IMR-90 (cell line): Measurements from ENCODE around the gene C1QTNF5. TPM values are rescaled to one million over a fixed set of nuclear protein-coding genes. Genes with fewer than 3 reads are reported as not detected.
A peak's percentile ranks its signal among the peaks of the same experiment; 100 is the strongest.

Source experiments
- ATAC-seq: fragments of 200-7000 bp; cut with Tn5 transposase; 2 replicates; pipeline ENCODE4 v1.9.1; 2020; ENCODE audit warnings: low read depth, mild to moderate bottlenecking, moderate library complexity
- BruUV-seq: library from RNA; stranded (reverse); fragments of 400-500 nt; replicated peaks from 2 replicates; lab custom pipeline; 2021; lab: Mats Ljungman, UMichigan
- CTCF ChIA-PET: fragments of 300-600 bp; formaldehyde crosslinking; extraction: SDS; loops from one replicate; lab custom pipeline; 2021; ENCODE audit warnings: antibody characterized with exemption; lab: Yijun Ruan, JAX
- POLR2A ChIA-PET: fragments of 300-600 bp; sonication (Branson Sonifier 250); formaldehyde crosslinking; loops from one replicate; lab custom pipeline; 2022; ENCODE audit warnings: antibody characterized with exemption; ENCODE audit not compliant: unreplicated experiment; lab: Charles Lee
- DNase-seq: peaks from one replicate; pipeline ENCODE4 v3.0.0; 2013
- H2AFZ ChIP-seq: replicated peaks from 2 replicates; pipeline ENCODE3; 2013; ENCODE audit warnings: low read length, mild to moderate bottlenecking; ENCODE audit not compliant: poor library complexity
- H2AK5ac ChIP-seq: 2 replicates; pipeline ENCODE4 v1.6.1; 2013; ENCODE audit warnings: low read depth, low read length, inconsistent platforms
- H2AK9ac ChIP-seq: replicated peaks from 2 replicates; pipeline ENCODE3; 2013; ENCODE audit warnings: mild to moderate bottlenecking, low read depth, low read length, moderate library complexity; ENCODE audit not compliant: poor library complexity
- H2BK120ac ChIP-seq: 2 replicates; pipeline ENCODE4 v1.6.1; 2013; ENCODE audit warnings: low read depth, low read length, inconsistent platforms
- H2BK15ac ChIP-seq: 3 replicates; pipeline ENCODE4 v1.6.1; 2013; ENCODE audit warnings: low read depth, low read length, inconsistent platforms
- H2BK20ac ChIP-seq: 2 replicates; pipeline ENCODE4 v1.6.1; 2013; ENCODE audit warnings: low read depth, mild to moderate bottlenecking, inconsistent platforms, low read length, moderate library complexity
- H2BK5ac ChIP-seq: 2 replicates; pipeline ENCODE4 v1.6.1; 2013; ENCODE audit warnings: mild to moderate bottlenecking, low read depth, low read length, inconsistent platforms; ENCODE audit not compliant: poor library complexity, severe bottlenecking
- H3K14ac ChIP-seq: replicated peaks from 2 replicates; pipeline ENCODE4 v1.6.1; 2013; ENCODE audit warnings: low read depth, low read length, inconsistent platforms
- H3K18ac ChIP-seq: 2 replicates; pipeline ENCODE4 v1.6.1; 2013; ENCODE audit warnings: low read depth, low read length, control low read depth
- H3K23ac ChIP-seq: 2 replicates; pipeline ENCODE4 v1.6.1; 2013; ENCODE audit warnings: low read depth, low read length, inconsistent platforms
- H3K27ac ChIP-seq: 2 replicates; pipeline ENCODE4 v1.5.1; 2013; ENCODE audit warnings: mild to moderate bottlenecking, control low read depth, low read length; ENCODE audit not compliant: insufficient read depth
- H3K27me3 ChIP-seq: 2 replicates; pipeline ENCODE4 v1.6.1; 2013; ENCODE audit warnings: low read length; ENCODE audit not compliant: control insufficient read depth, insufficient read depth
- H3K36me3 ChIP-seq: 2 replicates; pipeline ENCODE4 v1.6.1; 2013; ENCODE audit warnings: low read length, mixed read lengths; ENCODE audit not compliant: control insufficient read depth, insufficient read depth
- H3K4ac ChIP-seq: 2 replicates; pipeline ENCODE4 v1.6.1; 2013; ENCODE audit warnings: low read depth, low read length, inconsistent platforms
- H3K4me1 ChIP-seq: 2 replicates; pipeline ENCODE4 v1.6.1; 2013; ENCODE audit warnings: low read length, mixed read lengths; ENCODE audit not compliant: control insufficient read depth, insufficient read depth
- H3K4me2 ChIP-seq: 2 replicates; pipeline ENCODE4 v1.6.1; 2013; ENCODE audit warnings: low read depth, mild to moderate bottlenecking, control low read depth, low read length, moderate library complexity
- H3K4me3 ChIP-seq: 2 replicates; pipeline ENCODE4 v1.5.1; 2013; ENCODE audit warnings: low read depth, mild to moderate bottlenecking, control low read depth, low read length, moderate library complexity; ENCODE audit not compliant: insufficient read depth
- H3K56ac ChIP-seq: 2 replicates; pipeline ENCODE4 v1.6.1; 2013; ENCODE audit warnings: low read length, inconsistent platforms; ENCODE audit not compliant: insufficient read depth; ENCODE audit errors: extremely low read depth
- H3K79me1 ChIP-seq, 2 experiments: 2 replicates each; pipeline ENCODE4 v1.6.1; 2013; ENCODE audit warnings: low read length in 2 of 2, inconsistent platforms in 1 of 2, low read depth in 1 of 2
- H3K9ac ChIP-seq: 2 replicates; pipeline ENCODE4 v1.6.1; 2013; ENCODE audit warnings: low read depth, low read length, control low read depth
- H3K9me1 ChIP-seq: 2 replicates; pipeline ENCODE4 v1.6.1; 2013; ENCODE audit warnings: low read length, inconsistent platforms; ENCODE audit not compliant: insufficient read depth
- H3K9me3 ChIP-seq: 2 replicates; pipeline ENCODE4 v1.6.1; 2013; ENCODE audit warnings: low read length; ENCODE audit not compliant: control insufficient read depth, insufficient read depth
- H4K20me1 ChIP-seq: 2 replicates; pipeline ENCODE4 v1.6.1; 2013; ENCODE audit warnings: low read length, inconsistent platforms; ENCODE audit not compliant: insufficient read depth
- H4K5ac ChIP-seq: 2 replicates; pipeline ENCODE4 v1.6.1; 2013; ENCODE audit warnings: mild to moderate bottlenecking, low read depth, low read length, control low read depth
- H4K8ac ChIP-seq, 2 experiments: 2 replicates each; pipeline ENCODE4 v1.6.1; 2013; ENCODE audit warnings: low read depth in 2 of 2, low read length in 2 of 2, control low read depth in 1 of 2, inconsistent platforms in 1 of 2
- H4K91ac ChIP-seq: 2 replicates; pipeline ENCODE4 v1.6.1; 2013; ENCODE audit warnings: low read depth, low read length, inconsistent platforms; ENCODE audit not compliant: insufficient read depth
- CHD1 ChIP-seq: IDR thresholded peaks from 2 replicates; pipeline ENCODE4 v1.6.1; 2012; ENCODE audit warnings: low read depth, low read length, improper control_type of control experiment
- MAFK ChIP-seq: IDR thresholded peaks from 2 replicates; pipeline ENCODE4 v1.6.1; 2012; ENCODE audit warnings: low read depth, low read length, improper control_type of control experiment
- MAZ ChIP-seq: IDR thresholded peaks from 2 replicates; pipeline ENCODE4 v1.6.1; 2012; ENCODE audit warnings: low read depth, mild to moderate bottlenecking, low read length, improper control_type of control experiment, moderate library complexity, borderline replicate concordance
- POLR2A ChIP-seq: IDR thresholded peaks from 2 replicates; pipeline ENCODE4 v1.6.1; 2012; ENCODE audit warnings: mild to moderate bottlenecking, low read depth, low read length
- RAD21 ChIP-seq: IDR thresholded peaks from 2 replicates; pipeline ENCODE4 v1.6.1; 2012; ENCODE audit warnings: low read length, improper control_type of control experiment
- RCOR1 ChIP-seq: IDR thresholded peaks from 2 replicates; pipeline ENCODE4 v1.6.1; 2012; ENCODE audit warnings: mild to moderate bottlenecking, low read length, improper control_type of control experiment; ENCODE audit not compliant: insufficient replicate concordance
- WGBS, 2 experiments: methylation state at CpG; one replicate each; pipeline versions ENCODE4 v1.1.5 to v1.1.7; 2013; ENCODE audit warnings: missing lambda C conversion rate in 2 of 2; ENCODE audit not compliant: insufficient read length in 1 of 2; ENCODE audit errors: extremely low coverage in 2 of 2; 5-methylcytosine and 5-hydroxymethylcytosine counted together
- dilution Hi-C: fragments of 300-500 bp; cut with HindIII; formaldehyde crosslinking; loops from one replicate; pipeline ENCODE4 v1.14.3; 2018; ENCODE audit warnings: low sequenced_read_pairs; ENCODE audit not compliant: unreplicated experiment
- in situ Hi-C: fragments of 300-500 bp; cut with MboI; formaldehyde crosslinking; loops from 3 replicates; pipeline ENCODE4 v1.14.3; 2019; ENCODE audit warnings: low sequenced_read_pairs, inconsistent platforms, mixed read lengths
- intact Hi-C: fragments of 100-400 bp; cut with micrococcal nuclease; formaldehyde crosslinking; loops from 2 replicates; pipeline ENCODE4 v1.10.0; 2022
- polyA plus RNA-seq, 3 experiments: library from polyadenylated mRNA; depleted of rRNA; stranded (reverse); fragments of >200 nt; gene quantifications; 2 replicates each; pipeline ENCODE4 v1.2.3, GENCODE V29; 2012; ENCODE audit warnings: low replicate concordance in 1 of 3
- total RNA-seq: library from RNA; depleted of rRNA; stranded (reverse); fragments of >200 nt; gene quantifications from 2 replicates; pipeline ENCODE4 v1.2.3, GENCODE V29; 2012
- TF ChIP-seq, protein P1 (sequence below): fragments of 150-350 bp; IDR thresholded peaks from 2 replicates; pipeline ENCODE4 v1.6.1; 2017; ENCODE audit warnings: mild to moderate bottlenecking, antibody characterized with exemption, low read length, low read depth
- TF ChIP-seq, protein P2 (sequence below): conservative IDR thresholded peaks from 2 replicates; pipeline ENCODE4 v1.5.1; 2012; ENCODE audit warnings: mild to moderate bottlenecking, low read depth, low read length, improper control_type of control experiment
- TF ChIP-seq, protein P3 (sequence below): fragments of 150-350 bp; IDR thresholded peaks from 2 replicates; pipeline ENCODE4 v1.6.1; 2016; ENCODE audit warnings: low read depth, mild to moderate bottlenecking, low read length, moderate library complexity, borderline replicate concordance

The C1QTNF5 gene
- total and polyA plus RNA-seq, 2 of the 4 experiments (the other 2 are of a cell fraction): 2.0 to 5.4 TPM

DNA sequence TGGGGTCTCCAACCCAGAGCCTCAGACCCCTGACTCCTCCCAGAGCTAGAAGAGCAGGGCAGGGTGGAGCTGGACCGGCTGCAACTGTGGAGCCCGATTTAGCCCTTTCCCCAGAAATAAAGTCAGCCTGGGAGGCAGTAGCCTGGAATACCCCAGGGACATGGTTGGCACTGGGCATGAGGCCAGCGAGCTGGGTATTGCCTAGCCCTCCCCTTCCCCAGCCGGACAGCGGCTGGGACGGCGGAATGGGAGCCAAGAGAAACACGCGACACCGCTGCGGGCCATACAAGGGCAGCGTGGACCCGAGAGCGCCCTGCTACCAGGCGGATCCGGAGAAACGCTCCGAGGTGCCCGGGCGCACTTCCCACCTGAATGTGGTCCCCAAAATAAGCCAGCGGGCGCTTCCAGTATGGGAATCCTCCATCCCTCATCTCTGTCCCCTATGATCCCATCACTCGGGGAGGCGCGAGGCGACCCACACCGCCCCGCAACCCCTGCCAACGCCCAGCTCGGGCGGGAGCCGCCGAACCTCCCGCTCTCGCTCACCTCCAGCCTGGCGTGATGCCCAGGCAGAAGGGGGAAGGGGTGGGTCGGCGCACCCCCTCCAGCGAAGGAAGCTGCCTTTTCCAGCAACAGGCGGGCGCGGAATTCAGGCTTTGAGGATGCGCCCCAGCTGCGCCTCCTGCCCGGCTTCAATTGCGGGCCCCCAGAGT, 24.5 kb downstream of the C1QTNF5 start:
- no peaks in the 10 kb centered on the region for H3K9me3 ChIP-seq
- H2AFZ ChIP-seq: peak overlapping the region; percentile 93
- peak overlapping the region; percentile 92 for H3K14ac ChIP-seq
- peaks cover 11 to 59% of the 10 kb centered on the region in 2 experiments; a peak in 3 of 4 replicates for H3K79me1 ChIP-seq
- no TSS peak for BruUV-seq
- no peaks in the 10 kb centered on the region for H3K27me3 ChIP-seq
- dilution Hi-C loops (no loop called here), in situ Hi-C loops (no loop called here), intact Hi-C loops (no loop called here)
- peak overlapping the region; percentile 79 for H2BK5ac ChIP-seq
- peak overlapping the region; percentile 73 for H2BK120ac ChIP-seq
- peaks cover 43% of the 10 kb centered on the region for H3K4me1 ChIP-seq
- CTCF ChIA-PET: interaction anchor here (1.1 to 2.1 kb wide), 3 partner anchors 10 to 120 kb away, joined by 4 to 6 read pairs (median 4); no protein-coding TSS in a partner anchor
- H2AK5ac ChIP-seq: peak overlapping the region; percentile 87
- H3K4me2 ChIP-seq: peak overlapping the region; percentile 71
- peaks cover 27% of the 10 kb centered on the region for H3K36me3 ChIP-seq
- peak overlapping the region; percentile 87 for H3K4me3 ChIP-seq
- ATAC-seq: peak; percentile 0; the same call in 1 of the 2 replicates
- peak overlapping the region; percentile 81 for H3K9ac ChIP-seq
- peak overlapping the region; percentile 57; the same call in 1 of the 2 replicates for H3K56ac ChIP-seq
- peaks cover 19% of the 10 kb centered on the region for H4K20me1 ChIP-seq
- peak overlapping the region; percentile 69 for H3K23ac ChIP-seq
- peak overlapping the region; percentile 69 for H3K27ac ChIP-seq
- peak overlapping the region; percentile 39; the same call in 2 of the 3 replicates for H2BK15ac ChIP-seq
- H3K4ac ChIP-seq: peak overlapping the region; percentile 82
- 0 out of 2 replicates have a peak overlapping the region, but pooled peaks have one; percentile 8 for H4K5ac ChIP-seq
- POLR2A ChIA-PET: interaction anchor here (1.6 kb wide), 1 partner anchor 21 kb away, joined by 8 read pairs; no protein-coding TSS in a partner anchor
- H4K8ac ChIP-seq: peak overlapping the region; percentile 28 to 70; a peak in 3 of 4 replicates
- peaks cover 26% of the 10 kb centered on the region for H3K9me1 ChIP-seq
- H4K91ac ChIP-seq: peak overlapping the region; percentile 82
- no peak overlapping the region; the same call in 1 of the 2 replicates for H3K18ac ChIP-seq
- H2BK20ac ChIP-seq: no peak overlapping the region
- TF ChIP-seq MAFK: no peak
- TF ChIP-seq POLR2A: no peak
- no peak for TF ChIP-seq RCOR1
- TF ChIP-seq, protein P1, sequence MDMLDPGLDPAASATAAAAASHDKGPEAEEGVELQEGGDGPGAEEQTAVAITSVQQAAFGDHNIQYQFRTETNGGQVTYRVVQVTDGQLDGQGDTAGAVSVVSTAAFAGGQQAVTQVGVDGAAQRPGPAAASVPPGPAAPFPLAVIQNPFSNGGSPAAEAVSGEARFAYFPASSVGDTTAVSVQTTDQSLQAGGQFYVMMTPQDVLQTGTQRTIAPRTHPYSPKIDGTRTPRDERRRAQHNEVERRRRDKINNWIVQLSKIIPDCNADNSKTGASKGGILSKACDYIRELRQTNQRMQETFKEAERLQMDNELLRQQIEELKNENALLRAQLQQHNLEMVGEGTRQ: no peak
- TF ChIP-seq, protein P2, sequence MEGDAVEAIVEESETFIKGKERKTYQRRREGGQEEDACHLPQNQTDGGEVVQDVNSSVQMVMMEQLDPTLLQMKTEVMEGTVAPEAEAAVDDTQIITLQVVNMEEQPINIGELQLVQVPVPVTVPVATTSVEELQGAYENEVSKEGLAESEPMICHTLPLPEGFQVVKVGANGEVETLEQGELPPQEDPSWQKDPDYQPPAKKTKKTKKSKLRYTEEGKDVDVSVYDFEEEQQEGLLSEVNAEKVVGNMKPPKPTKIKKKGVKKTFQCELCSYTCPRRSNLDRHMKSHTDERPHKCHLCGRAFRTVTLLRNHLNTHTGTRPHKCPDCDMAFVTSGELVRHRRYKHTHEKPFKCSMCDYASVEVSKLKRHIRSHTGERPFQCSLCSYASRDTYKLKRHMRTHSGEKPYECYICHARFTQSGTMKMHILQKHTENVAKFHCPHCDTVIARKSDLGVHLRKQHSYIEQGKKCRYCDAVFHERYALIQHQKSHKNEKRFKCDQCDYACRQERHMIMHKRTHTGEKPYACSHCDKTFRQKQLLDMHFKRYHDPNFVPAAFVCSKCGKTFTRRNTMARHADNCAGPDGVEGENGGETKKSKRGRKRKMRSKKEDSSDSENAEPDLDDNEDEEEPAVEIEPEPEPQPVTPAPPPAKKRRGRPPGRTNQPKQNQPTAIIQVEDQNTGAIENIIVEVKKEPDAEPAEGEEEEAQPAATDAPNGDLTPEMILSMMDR: no peak
- TF ChIP-seq MAZ: no peak
- no peak for TF ChIP-seq CHD1
- TF ChIP-seq, protein P3, sequence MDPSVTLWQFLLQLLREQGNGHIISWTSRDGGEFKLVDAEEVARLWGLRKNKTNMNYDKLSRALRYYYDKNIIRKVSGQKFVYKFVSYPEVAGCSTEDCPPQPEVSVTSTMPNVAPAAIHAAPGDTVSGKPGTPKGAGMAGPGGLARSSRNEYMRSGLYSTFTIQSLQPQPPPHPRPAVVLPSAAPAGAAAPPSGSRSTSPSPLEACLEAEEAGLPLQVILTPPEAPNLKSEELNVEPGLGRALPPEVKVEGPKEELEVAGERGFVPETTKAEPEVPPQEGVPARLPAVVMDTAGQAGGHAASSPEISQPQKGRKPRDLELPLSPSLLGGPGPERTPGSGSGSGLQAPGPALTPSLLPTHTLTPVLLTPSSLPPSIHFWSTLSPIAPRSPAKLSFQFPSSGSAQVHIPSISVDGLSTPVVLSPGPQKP: no peak
- no peak for TF ChIP-seq RAD21
- DNase-seq: no peak
- H2AK9ac ChIP-seq: peak overlapping the region; percentile 98
- 0% methylated on average over 9 of the region's 46 CpGs; no CpG with 5 or more reads in 1 of the 2 experiments for WGBS, 2 experiments
